HepG2 (cell line): ENCODE measurements around the gene PCNX4. TPM values are rescaled to one million over a fixed set of nuclear protein-coding genes. Genes with fewer than 3 reads are reported as not detected.
A peak's percentile ranks its signal among the peaks of the same experiment; 100 is the strongest.

Experiments
- BRCA1 ChIP-seq: sonication (generic); formaldehyde crosslinking; IDR thresholded peaks from 2 replicates; pipeline ENCODE4 v1.4.0; 2020; ENCODE audit warnings: missing genetic modification reagents
- ELF3 ChIP-seq: IDR thresholded peaks from 2 replicates; pipeline ENCODE4 v1.6.1; 2016; ENCODE audit warnings: missing genetic modification reagents, missing compliant biosample characterization
- JUN ChIP-seq: sonication (generic); formaldehyde crosslinking; IDR thresholded peaks from 2 replicates; pipeline ENCODE4 v1.4.0; 2020; ENCODE audit warnings: mild to moderate bottlenecking, missing genetic modification reagents
- JUNB ChIP-seq: sonication (generic); formaldehyde crosslinking; IDR thresholded peaks from 2 replicates; pipeline ENCODE4 v1.8.0; 2022; ENCODE audit warnings: missing genetic modification reagents, mild to moderate bottlenecking, borderline replicate concordance
- MNT ChIP-seq: fragments of 450-650 bp; IDR thresholded peaks from 2 replicates; pipeline ENCODE4 v1.6.1; 2016
- PHF5A ChIP-seq: IDR thresholded peaks from one replicate; pipeline ENCODE4 v1.6.1; 2018; ENCODE audit warnings: low read depth, missing genetic modification reagents; ENCODE audit not compliant: unreplicated experiment
- RARG ChIP-seq: sonication (generic); formaldehyde crosslinking; IDR thresholded peaks from 2 replicates; pipeline ENCODE4 v1.4.0; 2020; ENCODE audit warnings: low read depth, mild to moderate bottlenecking, missing genetic modification reagents
- SMARCC2 ChIP-seq: fragments of 450-650 bp; IDR thresholded peaks from 2 replicates; pipeline ENCODE4 v1.6.1; 2017; ENCODE audit warnings: antibody characterized with exemption, mild to moderate bottlenecking
- YEATS4 ChIP-seq: sonication (generic); formaldehyde crosslinking; IDR thresholded peaks from 2 replicates; pipeline ENCODE4 v1.4.0; 2020; ENCODE audit warnings: missing genetic modification reagents, borderline replicate concordance
- ZC3H13 ChIP-seq: sonication (generic); formaldehyde crosslinking; IDR thresholded peaks from 2 replicates; pipeline ENCODE4 v1.8.1; 2023; ENCODE audit warnings: mild to moderate bottlenecking, missing genetic modification reagents, moderate library complexity
- ZKSCAN5 ChIP-seq: sonication (generic); formaldehyde crosslinking; IDR thresholded peaks from 2 replicates; pipeline ENCODE4 v1.5.1; 2020; ENCODE audit warnings: mild to moderate bottlenecking, missing genetic modification reagents
- ZMAT3 ChIP-seq: sonication (generic); formaldehyde crosslinking; conservative IDR thresholded peaks from 2 replicates; pipeline ENCODE4 v1.7.0; 2021; ENCODE audit warnings: missing genetic modification reagents
- ZNF503 ChIP-seq: sonication (generic); formaldehyde crosslinking; IDR thresholded peaks from 2 replicates; pipeline ENCODE4 v1.4.0; 2020; ENCODE audit warnings: missing genetic modification reagents
- ZNF616 ChIP-seq: sonication (generic); formaldehyde crosslinking; IDR thresholded peaks from 2 replicates; pipeline ENCODE4 v1.5.0; 2020; ENCODE audit warnings: low read depth, mild to moderate bottlenecking, missing genetic modification reagents
- ZNF775 ChIP-seq: sonication (generic); formaldehyde crosslinking; IDR thresholded peaks from 2 replicates; pipeline ENCODE4 v1.4.0; 2020; ENCODE audit warnings: missing genetic modification reagents, mild to moderate bottlenecking, moderate library complexity, borderline replicate concordance
- polyA plus RNA-seq, 8 experiments: library from polyadenylated mRNA; depleted of rRNA in 3 of 8; stranded (reverse) in 7 of 8; unstranded in 1 of 8; fragments of >200 nt; fragmentation: Illumina TruSeq in 4 of 8; extraction: Trizol in 4 of 8; gene quantifications; 2 replicates each; pipeline versions ENCODE4 v1.2.1 to v1.2.3, GENCODE V29; 2011 to 2016; ENCODE audit warnings: low read depth in 4 of 8, missing spikeins in 1 of 8, mixed read lengths in 1 of 8; ENCODE audit not compliant: insufficient read depth in 1 of 8
- total RNA-seq, 5 experiments: library from RNA; depleted of rRNA; stranded (reverse); fragments of >200 nt; fragmentation: Illumina TruSeq; extraction: Trizol; gene quantifications; 2 replicates each; pipeline ENCODE4 v1.2.3, GENCODE V29; 2016; ENCODE audit warnings: low read depth in 1 of 5
- TF ChIP-seq, protein P1 (sequence below): sonication (generic); formaldehyde crosslinking; IDR thresholded peaks from 2 replicates; pipeline ENCODE4 v1.8.1; 2023; ENCODE audit warnings: mild to moderate bottlenecking, moderate library complexity, missing genetic modification reagents
- TF ChIP-seq, protein P2 (sequence below): sonication (generic); formaldehyde crosslinking; IDR thresholded peaks from 2 replicates; pipeline ENCODE4 v1.5.1; 2020; ENCODE audit warnings: mild to moderate bottlenecking, moderate library complexity, missing genetic modification reagents
- TF ChIP-seq, protein P3 (sequence below): sonication (generic); formaldehyde crosslinking; IDR thresholded peaks from 2 replicates; pipeline ENCODE4 v1.4.0; 2020; ENCODE audit warnings: missing genetic modification reagents, mild to moderate bottlenecking, borderline replicate concordance
- TF ChIP-seq, protein P4 (sequence below): sonication (generic); formaldehyde crosslinking; IDR thresholded peaks from 2 replicates; pipeline ENCODE4 v1.5.0; 2020; ENCODE audit warnings: missing genetic modification reagents

PCNX4 gene
- total and polyA plus RNA-seq, 2 of the 13 experiments (the other 11 are each of a cell fraction or from before 2014, with no cell fraction given), result 28.6 to 43.0 TPM

DNA sequence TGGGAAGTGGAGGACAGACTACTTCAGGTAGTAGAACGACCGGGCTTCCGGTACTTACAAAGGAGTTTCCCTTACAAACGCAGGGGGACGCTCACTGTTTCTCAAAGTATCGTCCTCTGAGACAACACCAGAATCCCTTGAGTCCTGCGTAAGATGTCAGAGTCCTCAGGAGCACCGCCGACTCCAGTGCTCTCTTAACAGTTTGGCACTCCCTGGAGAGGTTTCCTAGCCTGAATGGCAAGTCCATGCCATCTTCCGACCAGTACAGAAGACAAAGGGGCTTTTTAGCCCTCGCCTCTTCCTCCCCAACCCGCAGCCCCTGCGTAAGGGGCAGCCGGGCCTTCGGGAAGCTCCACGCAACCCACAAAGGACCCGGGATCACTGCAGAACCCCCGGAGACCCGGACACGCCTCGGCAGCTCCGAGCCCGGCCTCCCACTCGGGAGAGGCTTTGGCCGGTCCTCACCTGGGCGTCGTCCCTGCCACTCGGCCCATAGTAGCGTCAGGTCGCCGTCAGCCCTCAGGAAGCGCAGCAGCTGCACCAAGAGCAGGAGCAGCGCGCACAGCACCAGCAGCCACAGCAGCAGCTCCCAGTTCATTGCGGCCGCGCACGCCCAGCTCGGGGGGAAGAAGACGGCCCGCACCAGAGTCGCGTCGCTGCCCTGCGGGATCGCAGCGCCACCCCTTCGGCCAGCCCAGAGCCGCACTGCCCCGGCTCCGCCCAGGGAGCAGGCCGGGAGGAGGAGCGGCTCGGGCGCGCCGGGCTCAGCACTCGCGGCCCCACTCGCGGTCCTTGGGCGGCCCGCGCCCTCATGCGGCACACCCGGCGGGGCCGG lies 73.2 kb downstream of the PCNX4 start, which contains the start of gene DHRS7 (continued):
- peak; percentile 55 for TF ChIP-seq JUN (CRISPR knock-in tag)
- TF ChIP-seq SMARCC2, result no peak
- peak; percentile 30 for TF ChIP-seq PHF5A (CRISPR knock-in tag)
- peak; percentile 78 for TF ChIP-seq YEATS4
- TF ChIP-seq ZKSCAN5 (CRISPR knock-in tag), result no peak
- peak; percentile 57; the same call in 1 of the 2 replicates for TF ChIP-seq ELF3 (CRISPR knock-in tag)
- TF ChIP-seq, protein P1, sequence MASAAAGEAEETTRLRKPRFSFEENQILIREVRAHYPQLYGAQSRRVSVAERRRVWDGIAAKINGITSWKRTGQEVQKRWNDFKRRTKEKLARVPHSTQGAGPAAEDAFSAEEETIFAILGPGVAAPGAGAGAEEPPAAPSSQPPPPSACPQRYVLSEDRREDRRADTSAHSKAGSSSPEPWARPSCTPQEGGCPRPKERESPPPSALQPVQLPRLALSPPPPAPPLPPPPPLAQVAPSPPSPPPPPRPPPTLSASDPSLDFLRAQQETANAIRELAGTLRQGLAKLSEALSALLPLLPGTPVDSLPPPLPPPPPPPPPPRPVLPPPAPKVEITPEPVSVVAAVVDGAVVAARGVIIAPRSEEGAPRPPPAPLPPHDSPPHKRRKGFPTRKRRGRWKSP, result peak; percentile 88
- TF ChIP-seq MNT, result no peak
- TF ChIP-seq BRCA1 (CRISPR knock-in tag), result peak; percentile 57; the same call in 1 of the 2 replicates
- no peak for TF ChIP-seq JUNB
- peak; percentile 86; the same call in 1 of the 2 replicates for TF ChIP-seq ZNF616 (CRISPR knock-in tag)
- TF ChIP-seq ZMAT3 (CRISPR knock-in tag), result peak; percentile 75; the same call in 1 of the 2 replicates
- no peak for TF ChIP-seq RARG (CRISPR knock-in tag)
- TF ChIP-seq ZNF503 (CRISPR knock-in tag), result no peak
- no peak for TF ChIP-seq ZNF775 (CRISPR knock-in tag)
- TF ChIP-seq, protein P2, sequence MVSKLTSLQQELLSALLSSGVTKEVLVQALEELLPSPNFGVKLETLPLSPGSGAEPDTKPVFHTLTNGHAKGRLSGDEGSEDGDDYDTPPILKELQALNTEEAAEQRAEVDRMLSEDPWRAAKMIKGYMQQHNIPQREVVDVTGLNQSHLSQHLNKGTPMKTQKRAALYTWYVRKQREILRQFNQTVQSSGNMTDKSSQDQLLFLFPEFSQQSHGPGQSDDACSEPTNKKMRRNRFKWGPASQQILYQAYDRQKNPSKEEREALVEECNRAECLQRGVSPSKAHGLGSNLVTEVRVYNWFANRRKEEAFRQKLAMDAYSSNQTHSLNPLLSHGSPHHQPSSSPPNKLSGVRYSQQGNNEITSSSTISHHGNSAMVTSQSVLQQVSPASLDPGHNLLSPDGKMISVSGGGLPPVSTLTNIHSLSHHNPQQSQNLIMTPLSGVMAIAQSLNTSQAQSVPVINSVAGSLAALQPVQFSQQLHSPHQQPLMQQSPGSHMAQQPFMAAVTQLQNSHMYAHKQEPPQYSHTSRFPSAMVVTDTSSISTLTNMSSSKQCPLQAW (CRISPR knock-in tag), result 0 out of 2 replicates have a peak, but pooled peaks have one; percentile 55
- TF ChIP-seq, protein P3, sequence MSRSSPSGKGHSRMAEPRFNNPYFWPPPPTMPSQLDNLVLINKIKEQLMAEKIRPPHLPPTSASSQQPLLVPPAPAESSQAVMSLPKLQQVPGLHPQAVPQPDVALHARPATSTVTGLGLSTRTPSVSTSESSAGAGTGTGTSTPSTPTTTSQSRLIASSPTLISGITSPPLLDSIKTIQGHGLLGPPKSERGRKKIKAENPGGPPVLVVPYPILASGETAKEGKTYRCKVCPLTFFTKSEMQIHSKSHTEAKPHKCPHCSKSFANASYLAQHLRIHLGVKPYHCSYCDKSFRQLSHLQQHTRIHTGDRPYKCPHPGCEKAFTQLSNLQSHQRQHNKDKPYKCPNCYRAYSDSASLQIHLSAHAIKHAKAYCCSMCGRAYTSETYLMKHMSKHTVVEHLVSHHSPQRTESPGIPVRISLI (CRISPR knock-in tag), result no peak
- no peak for TF ChIP-seq ZC3H13 (CRISPR knock-in tag)
- TF ChIP-seq, protein P4, sequence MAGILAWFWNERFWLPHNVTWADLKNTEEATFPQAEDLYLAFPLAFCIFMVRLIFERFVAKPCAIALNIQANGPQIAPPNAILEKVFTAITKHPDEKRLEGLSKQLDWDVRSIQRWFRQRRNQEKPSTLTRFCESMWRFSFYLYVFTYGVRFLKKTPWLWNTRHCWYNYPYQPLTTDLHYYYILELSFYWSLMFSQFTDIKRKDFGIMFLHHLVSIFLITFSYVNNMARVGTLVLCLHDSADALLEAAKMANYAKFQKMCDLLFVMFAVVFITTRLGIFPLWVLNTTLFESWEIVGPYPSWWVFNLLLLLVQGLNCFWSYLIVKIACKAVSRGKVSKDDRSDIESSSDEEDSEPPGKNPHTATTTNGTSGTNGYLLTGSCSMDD, result no peak
